ENCODE results near the gene COMMD8. TPM values are rescaled to one million over a fixed set of nuclear protein-coding genes. Genes with fewer than 3 reads are reported as not detected.

COMMD8 gene
- total RNA-seq, 1 experiment from 2014 or later: 10.9 TPM

DNA sequence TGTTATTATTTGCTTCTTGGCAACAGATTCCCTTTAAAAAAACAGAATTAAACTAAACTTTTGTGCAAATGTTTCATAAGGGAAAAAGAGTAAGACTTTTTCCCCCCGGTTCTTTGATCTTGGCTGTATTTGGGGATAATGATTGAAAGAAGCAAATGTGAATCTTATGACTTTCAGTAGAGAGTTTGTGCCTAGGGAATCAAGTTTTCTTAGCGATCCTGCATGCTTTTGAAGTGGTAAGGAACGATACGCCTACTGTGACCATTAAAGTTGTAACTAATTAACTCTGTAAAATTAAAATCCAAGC, 30.6 kb upstream of the COMMD8 start:
- no peak overlapping the region for H3K4ac ChIP-seq (ENCODE audit: low read depth, low read length)
- no CpG with 5 or more reads among the region's 4 CpGs for WGBS (ENCODE audit: extremely low coverage, insufficient read length, low lambda C conversion rate)
- H4K91ac ChIP-seq (ENCODE audit: insufficient read length, low read depth, low read length): no peak overlapping the region
- H3K18ac ChIP-seq (ENCODE audit: insufficient read length, low read depth, low read length): no peak overlapping the region
- H3K14ac ChIP-seq (ENCODE audit: insufficient read depth, low read length): no peak overlapping the region
- no peak for DNase-seq
- no peaks in the 10 kb centered on the region for H3K4me1 ChIP-seq (ENCODE audit: insufficient read depth, low read length)
- Mint-ChIP-seq H3K4me1 (peaks cover 4 to 5% of the 10 kb centered on the region in 2 experiments; a peak in 3 of 4 replicates), H3K4me3 (no peak overlapping the region), H3K9me3 (peaks cover 0 to under 1% of the 10 kb centered on the region in 2 experiments; a peak in 1 of 5 replicates), H3K27me3 (ENCODE audit: low read depth) (no peaks in the 10 kb centered on the region), H3K36me3 (ENCODE audit: insufficient read depth in 1 of 3, low read depth in 3 of 3) (no peaks in the 10 kb centered on the region), H3K27ac (no peak overlapping the region)
- H2BK120ac ChIP-seq (ENCODE audit: low read depth, low read length, poor library complexity, severe bottlenecking): no peak overlapping the region
- H4K20me1 ChIP-seq (ENCODE audit: control insufficient read depth, insufficient read depth, insufficient read length): no peaks in the 10 kb centered on the region
- TF ChIP-seq, protein P1, sequence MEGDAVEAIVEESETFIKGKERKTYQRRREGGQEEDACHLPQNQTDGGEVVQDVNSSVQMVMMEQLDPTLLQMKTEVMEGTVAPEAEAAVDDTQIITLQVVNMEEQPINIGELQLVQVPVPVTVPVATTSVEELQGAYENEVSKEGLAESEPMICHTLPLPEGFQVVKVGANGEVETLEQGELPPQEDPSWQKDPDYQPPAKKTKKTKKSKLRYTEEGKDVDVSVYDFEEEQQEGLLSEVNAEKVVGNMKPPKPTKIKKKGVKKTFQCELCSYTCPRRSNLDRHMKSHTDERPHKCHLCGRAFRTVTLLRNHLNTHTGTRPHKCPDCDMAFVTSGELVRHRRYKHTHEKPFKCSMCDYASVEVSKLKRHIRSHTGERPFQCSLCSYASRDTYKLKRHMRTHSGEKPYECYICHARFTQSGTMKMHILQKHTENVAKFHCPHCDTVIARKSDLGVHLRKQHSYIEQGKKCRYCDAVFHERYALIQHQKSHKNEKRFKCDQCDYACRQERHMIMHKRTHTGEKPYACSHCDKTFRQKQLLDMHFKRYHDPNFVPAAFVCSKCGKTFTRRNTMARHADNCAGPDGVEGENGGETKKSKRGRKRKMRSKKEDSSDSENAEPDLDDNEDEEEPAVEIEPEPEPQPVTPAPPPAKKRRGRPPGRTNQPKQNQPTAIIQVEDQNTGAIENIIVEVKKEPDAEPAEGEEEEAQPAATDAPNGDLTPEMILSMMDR (conservative IDR thresholded peaks at IDR 0.05): no peak
- no peak overlapping the region for H4K8ac ChIP-seq (replicated peaks; ENCODE audit: insufficient read length, low read depth, low read length)
- no peak overlapping the region for H3K4me2 ChIP-seq (ENCODE audit: insufficient read depth, insufficient read length, low read length)
- no peak overlapping the region for H2BK12ac ChIP-seq (ENCODE audit: insufficient read length, low read depth, low read length)
- no peak overlapping the region for H3K56ac ChIP-seq (ENCODE audit: insufficient read length, low read depth, low read length)
- H3T11ph ChIP-seq (ENCODE audit: low read length): no peak overlapping the region
- no peak overlapping the region for H2AK5ac ChIP-seq (ENCODE audit: insufficient read length, low read length)
- H3K9ac ChIP-seq (ENCODE audit: extremely low read depth, insufficient read length, low read length): no peak overlapping the region
- H3K79me1 ChIP-seq (ENCODE audit: insufficient read depth, low read depth, low read length, poor library complexity, severe bottlenecking): no peaks in the 10 kb centered on the region
- no peaks in the 10 kb centered on the region for H3K9me3 ChIP-seq (ENCODE audit: control insufficient read depth, low read depth, low read length)
- no peak overlapping the region for H2BK5ac ChIP-seq (ENCODE audit: insufficient read length, low read length)
- no peak overlapping the region for H2BK20ac ChIP-seq (ENCODE audit: low read depth, low read length, poor library complexity, severe bottlenecking)
- H3K23me2 ChIP-seq (ENCODE audit: insufficient read length, low read depth, low read length, poor library complexity, severe bottlenecking): no peaks in the 10 kb centered on the region
- no peaks in the 10 kb centered on the region for H3K79me2 ChIP-seq (ENCODE audit: insufficient read depth, low read length)
- H2AFZ ChIP-seq (ENCODE audit: low read length): no peak overlapping the region
- no peak overlapping the region for H2BK15ac ChIP-seq (ENCODE audit: low read depth, low read length)
- H3K23ac ChIP-seq (ENCODE audit: insufficient read length, low read depth, low read length): no peak overlapping the region
- no peak overlapping the region for H4K5ac ChIP-seq (ENCODE audit: insufficient read length, low read depth, low read length)
- no peaks in the 10 kb centered on the region for H3K27me3 ChIP-seq (ENCODE audit: insufficient read depth, low read length)
- no peak overlapping the region for H3K27ac ChIP-seq (ENCODE audit: insufficient read length, low read depth, low read length)

Data from H9 (cell line).